HL-60 (cell line): ENCODE results near the gene SPATA46.

Source experiments
- DNase-seq, 2 experiments: peaks; one replicate each; pipeline ENCODE4 v3.0.0-alpha.2; 2010 to 2020; ENCODE audit warnings: low read depth in 1 of 2, low spot score in 1 of 2
- H3K27ac ChIP-seq: fragments of 250-450 bp; sonication (Bioruptor Pico); replicated peaks from 2 replicates; pipeline ENCODE4 v1.5.1; 2020; ENCODE audit warnings: mild to moderate bottlenecking, moderate library complexity
- H3K27me3 ChIP-seq: fragments of 250-450 bp; sonication (Bioruptor Pico); 2 replicates; pipeline ENCODE4 v1.5.1; 2021; ENCODE audit warnings: mild to moderate bottlenecking, moderate library complexity; ENCODE audit not compliant: insufficient read depth, poor library complexity, severe bottlenecking
- H3K4me3 ChIP-seq: replicated peaks from 2 replicates; pipeline ENCODE4 v1.5.1; 2011; ENCODE audit warnings: mild to moderate bottlenecking, control low read depth, low read length; ENCODE audit not compliant: insufficient read depth
- GABPA ChIP-seq: IDR thresholded peaks from 2 replicates; pipeline ENCODE4 v1.6.1; 2012; ENCODE audit warnings: low read depth
- POLR2AphosphoS5 ChIP-seq: IDR thresholded peaks from 2 replicates; pipeline ENCODE4 v1.6.1; 2012; ENCODE audit warnings: low read depth
- REST ChIP-seq: IDR thresholded peaks from 2 replicates; pipeline ENCODE4 v1.6.1; 2012; ENCODE audit warnings: low read depth; ENCODE audit not compliant: insufficient replicate concordance
- SPI1 ChIP-seq: IDR thresholded peaks from 2 replicates; pipeline ENCODE4 v1.6.1; 2012; ENCODE audit warnings: low read depth, mild to moderate bottlenecking, borderline replicate concordance
- TF ChIP-seq, protein P1 (sequence below): IDR thresholded peaks from one replicate; pipeline ENCODE4 v1.5.1; 2011; ENCODE audit warnings: low read length, control low read depth, inconsistent platforms; ENCODE audit not compliant: insufficient read depth

SPATA46 gene

DNA sequence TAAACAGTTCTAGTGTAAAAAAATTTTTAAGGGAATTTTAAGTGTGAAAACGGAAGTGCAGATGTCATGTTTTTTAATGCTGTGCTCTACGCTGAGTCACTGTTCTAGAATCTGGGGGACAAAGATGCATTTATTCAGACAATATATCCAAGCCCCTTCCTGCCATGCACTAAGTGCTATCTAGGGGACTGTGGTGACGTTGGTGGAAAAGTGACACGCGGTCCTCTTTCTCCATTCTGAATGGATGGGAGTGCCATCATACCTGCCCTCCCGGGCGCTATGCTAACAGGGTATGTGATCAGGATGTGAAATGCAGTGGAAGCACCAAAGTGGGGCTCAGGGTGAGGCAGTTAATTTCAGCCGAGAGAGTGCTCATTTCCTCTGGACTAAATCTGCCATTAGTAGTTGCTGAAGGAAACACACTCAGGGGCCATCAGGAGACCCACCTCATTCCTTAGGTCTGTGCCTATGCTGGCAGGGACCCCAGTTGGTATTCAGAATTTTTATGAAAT is 11.5 kb upstream of the SPATA46 start:
- no peak for TF ChIP-seq SPI1
- no peak for TF ChIP-seq POLR2AphosphoS5
- no peak for TF ChIP-seq GABPA
- TF ChIP-seq, protein P1, sequence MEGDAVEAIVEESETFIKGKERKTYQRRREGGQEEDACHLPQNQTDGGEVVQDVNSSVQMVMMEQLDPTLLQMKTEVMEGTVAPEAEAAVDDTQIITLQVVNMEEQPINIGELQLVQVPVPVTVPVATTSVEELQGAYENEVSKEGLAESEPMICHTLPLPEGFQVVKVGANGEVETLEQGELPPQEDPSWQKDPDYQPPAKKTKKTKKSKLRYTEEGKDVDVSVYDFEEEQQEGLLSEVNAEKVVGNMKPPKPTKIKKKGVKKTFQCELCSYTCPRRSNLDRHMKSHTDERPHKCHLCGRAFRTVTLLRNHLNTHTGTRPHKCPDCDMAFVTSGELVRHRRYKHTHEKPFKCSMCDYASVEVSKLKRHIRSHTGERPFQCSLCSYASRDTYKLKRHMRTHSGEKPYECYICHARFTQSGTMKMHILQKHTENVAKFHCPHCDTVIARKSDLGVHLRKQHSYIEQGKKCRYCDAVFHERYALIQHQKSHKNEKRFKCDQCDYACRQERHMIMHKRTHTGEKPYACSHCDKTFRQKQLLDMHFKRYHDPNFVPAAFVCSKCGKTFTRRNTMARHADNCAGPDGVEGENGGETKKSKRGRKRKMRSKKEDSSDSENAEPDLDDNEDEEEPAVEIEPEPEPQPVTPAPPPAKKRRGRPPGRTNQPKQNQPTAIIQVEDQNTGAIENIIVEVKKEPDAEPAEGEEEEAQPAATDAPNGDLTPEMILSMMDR: no peak
- no peak for TF ChIP-seq REST
- H3K4me3 ChIP-seq: no peak overlapping the region
- no peaks in the 10 kb centered on the region for H3K27me3 ChIP-seq
- H3K27ac ChIP-seq: no peak overlapping the region
- no peak for DNase-seq

DNA sequence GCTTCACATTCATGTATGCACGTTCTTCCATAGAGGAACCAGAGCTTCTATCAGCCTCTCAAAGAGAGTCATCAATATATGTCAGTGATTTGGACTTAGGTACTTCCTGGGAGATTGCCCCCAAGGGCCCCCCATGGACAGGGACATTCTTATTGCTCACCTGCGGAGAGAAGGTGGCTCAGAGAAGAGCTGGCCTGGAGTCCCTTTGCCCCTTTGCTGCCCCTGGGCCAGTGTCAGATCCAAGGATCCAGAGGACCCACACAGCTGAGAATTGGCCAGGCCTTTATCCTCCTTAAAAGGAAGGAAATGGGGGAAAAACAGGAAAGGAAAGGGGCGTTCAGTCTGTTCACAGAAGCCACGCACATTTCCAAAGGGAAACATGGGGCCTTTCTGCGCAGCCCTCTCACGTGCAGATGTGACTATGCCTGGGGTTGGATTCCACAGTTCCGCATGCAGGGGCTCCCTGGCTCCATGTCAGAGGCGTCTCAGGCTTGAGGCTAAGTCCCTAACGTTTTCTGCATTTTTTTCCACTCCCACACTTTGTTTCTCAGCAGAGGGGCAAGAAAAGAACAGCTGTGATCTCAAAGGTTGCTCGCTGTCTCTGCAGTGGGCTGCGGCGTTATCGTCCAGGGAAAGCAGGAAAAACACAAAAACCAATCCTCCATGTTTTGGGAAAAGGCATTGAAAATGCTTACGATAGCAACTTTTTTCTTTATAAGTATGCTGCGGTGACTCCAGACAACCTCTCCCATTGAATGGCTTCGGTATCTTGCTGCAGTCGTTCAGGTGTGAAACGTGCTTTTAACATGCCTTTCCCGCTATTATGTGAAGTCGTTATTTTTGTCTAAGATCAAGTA is 10.8 kb upstream of the SPATA46 start:
- Histone ChIP-seq H3K4me3 (no peak overlapping the region), H3K27ac (no peak overlapping the region), H3K27me3 (no peaks in the 10 kb centered on the region)
- DNase-seq: no peak
- TF ChIP-seq POLR2AphosphoS5: no peak
- TF ChIP-seq, protein P1: no peak
- no peak for TF ChIP-seq SPI1

DNA sequence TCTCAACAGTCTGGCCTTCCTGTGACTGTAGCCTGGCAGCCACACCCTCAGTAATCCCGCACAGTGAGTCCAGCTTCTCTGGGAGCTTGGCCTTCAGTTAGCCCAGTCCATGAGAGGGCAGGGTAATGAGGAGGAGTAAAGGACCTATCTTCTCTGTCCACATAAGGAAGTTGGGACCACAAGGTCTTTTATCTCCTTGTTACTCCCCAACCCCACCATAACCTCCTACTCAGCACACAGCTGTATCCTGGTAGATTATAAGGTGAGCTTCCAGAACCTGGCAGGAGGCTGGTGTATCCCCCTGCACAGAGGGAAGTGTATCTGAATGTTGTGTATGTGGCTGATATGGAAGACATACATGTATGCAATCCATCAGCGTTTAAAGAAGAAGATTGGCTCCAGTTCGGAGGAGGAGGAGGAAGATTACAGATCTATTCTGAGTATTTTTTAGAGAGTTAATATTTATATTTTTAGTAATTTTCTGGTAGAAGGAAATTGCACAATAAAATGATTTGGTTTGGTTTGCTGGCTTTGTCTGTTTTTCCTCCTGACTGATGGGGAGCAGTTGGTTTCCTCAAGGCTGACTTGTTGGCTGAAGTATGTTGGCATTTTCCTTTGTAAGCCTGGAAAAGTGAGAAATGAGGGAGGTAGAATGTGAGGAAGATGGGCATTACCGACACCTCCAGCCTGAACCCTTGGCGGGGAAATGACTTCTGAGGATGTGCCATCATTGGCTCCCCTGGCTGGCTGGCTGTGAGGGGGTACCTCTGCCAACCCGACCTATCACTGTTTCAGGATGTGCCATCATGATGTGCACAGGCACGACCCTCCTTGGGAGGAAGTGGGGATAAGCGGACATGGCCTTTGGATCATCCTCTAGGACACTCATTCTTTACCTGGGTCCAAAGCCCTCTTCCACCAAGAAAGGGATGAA is 9.9 kb upstream of the SPATA46 start:
- TF ChIP-seq GABPA (no peak), REST (no peak), SPI1 (no peak), POLR2AphosphoS5 (no peak)
- TF ChIP-seq, protein P1: no peak
- no peak for DNase-seq
- Histone ChIP-seq H3K27me3 (no peaks in the 10 kb centered on the region), H3K27ac (no peak overlapping the region), H3K4me3 (no peak overlapping the region)
